SKM-1 (cell line): ENCODE data around the gene TMEM145.
"Not testable (repeated sequence)": the region's sequence is repeated elsewhere in the genome, so short reads cannot be mapped to it uniquely, and the experiment has no call there.

ENCODE experiments used
- DNase-seq: peaks from one replicate; lab custom pipeline; 2025; ENCODE audit not compliant: unreplicated experiment; lab: John Stamatoyannopoulos, UW

TMEM145 gene

DNA sequence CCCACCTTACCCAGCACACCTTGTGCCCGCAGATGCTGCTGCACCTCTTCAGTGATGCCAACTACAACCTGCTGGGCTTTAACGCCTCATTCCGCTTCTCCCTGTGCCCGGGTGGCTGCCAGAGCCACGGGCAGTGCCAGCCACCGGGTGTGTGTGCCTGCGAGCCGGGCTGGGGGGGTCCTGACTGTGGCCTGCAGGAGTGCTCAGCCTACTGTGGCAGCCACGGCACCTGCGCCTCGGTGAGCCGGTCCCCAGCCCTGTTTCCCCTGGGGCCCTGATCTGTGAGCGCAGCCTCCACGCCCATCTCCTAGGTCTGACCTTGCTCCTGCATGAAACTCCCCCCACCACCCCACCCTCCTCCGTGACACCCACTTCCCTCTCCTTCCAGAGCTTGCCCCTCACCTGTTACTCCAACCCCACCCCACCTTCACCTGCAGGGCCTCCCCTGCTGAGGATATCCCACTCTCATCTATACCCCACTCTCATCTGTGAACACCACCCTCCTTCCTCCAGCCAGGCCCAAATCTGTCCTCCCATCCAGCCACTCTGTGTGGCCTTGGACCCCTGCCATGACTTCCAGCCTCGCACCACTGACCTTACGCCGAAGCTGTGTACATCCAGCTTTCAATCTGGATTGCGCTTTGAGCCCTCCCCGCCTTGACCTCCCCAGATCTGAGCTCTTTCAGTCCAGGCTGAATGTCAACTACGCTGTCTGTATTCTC, 21.0 kb downstream of the TMEM145 start:
- no peak for DNase-seq

GRCh38 chr19:42334697-42335373, 21.7 kb downstream of the TMEM145 start:
- DNase-seq = no peak

- DNase-seq = no peak
These were observed 22.3 kb downstream of the TMEM145 start for GRCh38 chr19:42335374-42335936.

GRCh38 chr19:42335971-42336370, 22.9 kb downstream of the TMEM145 start:
- DNase-seq = no peak

- not testable (repeated sequence) for DNase-seq
These were observed 26.2 kb downstream of the TMEM145 start for GRCh38 chr19:42339126-42339860.

DNA sequence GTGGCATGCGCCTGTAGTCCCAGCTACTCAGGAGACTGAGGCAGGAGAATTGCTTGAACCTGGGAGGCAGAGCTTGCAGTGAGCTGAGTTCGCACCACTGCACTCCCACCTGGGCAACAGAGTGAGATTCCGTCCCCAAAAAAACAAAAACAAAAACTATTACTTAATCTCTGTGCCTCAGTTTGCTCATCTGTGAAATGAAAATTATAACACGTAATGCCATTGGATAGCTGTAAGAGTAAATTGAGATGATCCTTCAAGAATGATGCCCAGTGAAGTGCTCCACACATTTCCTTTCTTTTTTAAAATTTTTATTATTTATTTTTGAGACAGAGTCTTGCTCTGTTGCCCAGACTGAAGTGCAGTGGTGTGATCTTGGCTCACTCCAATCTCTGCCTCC, 26.8 kb downstream of the TMEM145 start:
- not testable (repeated sequence) for DNase-seq

- no peak for DNase-seq
These were observed 30.4 kb downstream of the TMEM145 start for GRCh38 chr19:42343344-42344110.

DNA sequence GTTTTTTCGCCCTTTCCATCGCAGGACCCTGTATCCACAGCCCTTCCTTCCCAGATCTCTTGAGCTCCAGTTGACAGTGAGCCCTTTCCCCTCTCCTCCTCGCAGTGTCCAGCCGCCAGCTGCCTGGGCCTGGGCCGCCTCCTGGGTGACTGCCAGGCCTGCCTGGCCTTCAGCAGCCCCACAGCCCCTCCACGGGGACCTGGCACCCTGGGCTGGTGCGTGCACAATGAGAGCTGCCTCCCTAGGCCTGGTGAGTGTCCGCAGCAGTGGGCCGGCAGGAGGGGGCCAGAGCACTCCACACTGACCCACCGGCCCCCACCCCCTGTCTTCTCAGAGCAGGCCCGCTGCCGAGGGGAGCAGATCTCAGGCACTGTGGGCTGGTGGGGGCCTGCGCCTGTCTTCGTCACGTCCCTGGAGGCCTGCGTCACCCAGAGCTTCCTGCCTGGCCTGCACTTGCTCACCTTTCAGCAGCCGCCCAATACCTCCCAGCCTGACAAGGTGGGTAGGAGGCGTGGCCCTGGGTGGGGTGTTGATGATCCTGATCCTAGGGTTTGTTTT, 31.3 kb downstream of the TMEM145 start:
- DNase-seq = no peak

DNA sequence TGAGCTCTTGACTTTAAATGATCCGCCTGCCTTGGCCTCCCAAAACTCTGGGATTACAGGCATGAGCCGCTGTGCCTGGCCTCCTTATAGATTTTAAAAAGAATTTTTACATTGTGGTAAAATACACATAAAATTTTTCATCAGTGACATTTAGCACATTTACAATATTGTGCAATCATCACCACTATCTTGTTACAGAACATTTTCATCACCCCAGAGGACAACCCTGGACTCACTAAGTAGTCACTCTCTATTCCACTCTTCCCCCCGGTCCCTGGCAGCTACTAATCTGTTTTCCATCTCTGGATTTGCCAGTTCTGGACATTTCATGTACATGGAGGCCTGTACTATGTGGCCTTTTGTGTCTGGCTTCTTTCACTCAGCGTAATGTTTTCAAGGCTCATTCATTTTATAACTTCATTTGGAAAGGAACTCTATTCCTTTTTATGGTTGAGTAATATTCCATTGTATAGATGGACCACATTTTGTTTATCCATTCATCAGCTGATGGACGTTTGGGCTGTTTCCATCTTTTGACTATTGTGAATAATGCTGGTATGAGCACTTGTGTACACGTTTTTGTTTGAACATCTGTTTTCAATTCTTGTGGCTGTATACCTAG, 32.2 kb downstream of the TMEM145 start:
- no peak for DNase-seq

GRCh38 chr19:42348211-42348610, 35.1 kb downstream of the TMEM145 start:
- DNase-seq = no peak

DNA sequence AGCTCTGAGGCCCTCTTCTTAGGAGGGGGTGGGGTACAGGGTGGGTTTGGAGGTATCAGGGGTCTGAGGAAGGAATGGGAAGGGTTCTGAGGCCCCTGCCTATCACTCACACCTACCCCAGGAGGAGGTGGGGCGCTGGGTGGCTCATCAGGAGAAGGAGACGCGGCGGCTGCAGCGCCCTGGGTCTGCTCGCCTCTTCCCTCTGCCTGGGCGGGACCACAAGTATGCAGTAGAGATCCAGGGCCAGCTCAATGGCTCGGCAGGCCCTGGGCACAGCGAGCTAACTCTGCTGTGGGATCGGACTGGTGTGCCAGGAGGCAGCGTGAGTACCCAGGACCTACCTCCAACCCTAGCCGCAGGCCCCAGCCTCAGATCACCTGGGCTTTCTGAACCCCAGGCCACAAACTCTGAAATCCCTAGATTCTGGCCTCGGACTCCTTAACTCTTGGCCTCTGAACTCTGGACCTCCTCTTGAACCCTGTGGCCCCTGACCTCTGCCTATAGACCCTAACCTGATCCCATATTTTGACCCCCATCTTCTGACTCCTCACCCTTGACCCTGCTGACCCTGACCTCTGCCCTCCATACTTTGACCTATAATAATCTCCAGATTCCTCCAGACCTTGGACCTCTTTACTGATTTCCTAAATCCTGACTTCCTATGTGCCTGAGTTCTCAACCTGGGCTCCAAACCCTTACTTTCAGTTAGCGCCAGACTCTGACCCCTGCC, 36.4 kb downstream of the TMEM145 start:
- no peak for DNase-seq

- DNase-seq = no peak
These were observed 37.3 kb downstream of the TMEM145 start for GRCh38 chr19:42350417-42350816.

- no peak for DNase-seq
These were observed 38.1 kb downstream of the TMEM145 start for GRCh38 chr19:42351079-42351735.

DNA sequence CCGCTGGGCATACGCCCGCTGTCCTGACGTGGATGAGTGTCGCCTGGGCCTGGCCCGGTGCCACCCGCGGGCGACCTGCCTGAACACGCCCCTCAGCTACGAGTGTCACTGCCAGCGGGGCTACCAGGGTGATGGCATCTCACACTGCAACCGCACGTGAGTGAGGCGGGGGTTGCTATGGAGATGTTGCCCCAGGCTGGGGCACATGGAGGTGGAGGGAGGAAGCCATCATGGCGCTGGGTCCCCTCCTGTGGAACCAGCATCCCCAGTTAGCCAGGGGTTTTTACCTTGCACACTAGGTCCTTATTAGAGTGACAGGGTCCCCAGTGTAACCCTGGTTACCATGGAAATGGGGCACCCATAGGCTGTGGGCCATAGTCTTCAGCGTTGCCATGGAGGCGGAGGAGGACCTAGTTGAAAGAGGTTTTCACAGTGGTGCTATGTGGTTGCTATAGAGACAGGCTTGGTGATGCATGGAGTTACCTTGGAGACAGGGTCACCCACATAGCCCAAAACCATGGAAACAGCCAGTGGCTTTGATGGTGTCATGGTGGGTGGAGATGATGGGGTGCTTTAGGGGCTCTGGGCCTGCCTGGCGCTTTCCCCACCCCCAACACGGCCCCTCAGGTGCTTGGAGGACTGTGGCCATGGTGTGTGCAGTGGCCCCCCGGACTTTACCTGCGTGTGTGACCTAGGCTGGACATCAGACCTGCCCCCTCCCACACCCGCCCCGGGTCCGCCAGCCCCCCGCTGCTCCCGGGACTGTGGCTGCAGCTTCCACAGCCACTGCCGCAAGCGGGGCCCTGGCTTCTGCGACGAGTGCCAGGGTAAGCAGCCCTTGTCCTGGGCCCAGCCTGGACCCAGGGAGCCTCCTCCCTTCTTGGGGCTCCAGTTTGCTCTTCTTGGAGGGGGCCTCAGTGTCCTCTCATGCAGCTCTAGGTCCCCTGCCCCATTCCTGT, 39.5 kb downstream of the TMEM145 start:
- no peak for DNase-seq

DNA sequence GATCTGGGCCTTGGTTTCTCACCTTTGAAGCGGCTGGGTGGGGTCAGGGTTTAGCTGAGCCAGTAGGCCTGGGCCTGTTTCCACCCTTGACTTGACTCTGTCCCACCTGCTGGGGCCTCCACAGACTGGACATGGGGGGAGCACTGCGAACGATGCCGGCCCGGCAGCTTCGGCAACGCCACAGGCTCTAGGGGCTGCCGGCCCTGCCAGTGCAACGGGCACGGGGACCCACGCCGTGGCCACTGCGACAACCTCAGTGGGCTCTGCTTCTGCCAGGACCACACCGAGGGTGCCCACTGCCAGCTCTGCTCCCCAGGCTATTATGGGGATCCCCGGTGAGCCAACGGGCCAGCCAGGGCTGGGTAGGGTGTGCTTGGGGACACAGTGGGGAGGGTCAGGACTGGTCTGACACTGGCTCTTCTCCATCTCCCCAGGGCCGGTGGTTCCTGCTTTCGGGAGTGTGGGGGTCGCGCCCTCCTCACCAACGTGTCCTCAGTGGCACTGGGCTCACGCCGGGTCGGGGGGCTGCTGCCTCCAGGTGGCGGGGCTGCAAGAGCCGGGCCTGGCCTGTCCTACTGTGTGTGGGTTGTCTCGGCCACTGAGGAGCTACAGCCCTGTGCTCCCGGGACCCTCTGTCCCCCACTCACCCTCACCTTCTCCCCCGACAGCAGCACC, 40.4 kb downstream of the TMEM145 start:
- DNase-seq = no peak

- no peak for DNase-seq
These were observed 42.8 kb downstream of the TMEM145 start for GRCh38 chr19:42355896-42356295.

- no peak for DNase-seq
These were observed 43.6 kb downstream of the TMEM145 start for GRCh38 chr19:42356686-42357085.
